Right lung (tissue), 10 donors: Measurements from ENCODE around the gene GOLGA5. TPM values are rescaled to one million over a fixed set of nuclear protein-coding genes. Genes with fewer than 3 reads are reported as not detected.
A peak's percentile ranks its signal among the peaks of the same experiment; 100 is the strongest.
"Not testable (repeated sequence)": the region's sequence is repeated elsewhere in the genome, so short reads cannot be mapped to it uniquely, and the experiment has no call there.

Experiments
- DNase-seq, 2 donors: peaks; one replicate each; pipeline ENCODE4 v3.0.0-alpha.2; 2013
- long read RNA-seq, 8 donors: transcript quantifications; one replicate each; lab custom pipeline, GENCODE V29; 2026
- polyA plus RNA-seq, 5 donors: library from polyadenylated mRNA; unstranded; fragments of 120-200 nt; gene quantifications; one replicate each; pipeline versions ENCODE4 v1.2.1 to v1.2.3, GENCODE V29; 2013; ENCODE audit warnings: inconsistent platforms in 1 of 5, low replicate concordance in 1 of 5; ENCODE audit not compliant: insufficient read length in 5 of 5, insufficient read depth in 1 of 5

Gene GOLGA5
- 10 to 100 TPM; 35.6 to 44.9 (median 37.8) TPM for polyA plus RNA-seq
- long read RNA-seq, donor 1, transcript GOLGA5-201 (13 exons, 2,969 nt), result major isoform, 6 of 29 reads
- long read RNA-seq, donor 1, partial matches to known transcripts, result 23 of 29 reads
- long read RNA-seq, donor 1, other reads (novel, unspliced or antisense), result 0 of 29 reads
- long read RNA-seq, donor 2, transcript GOLGA5-201 (13 exons, 2,969 nt), result major isoform, 5 of 12 reads
- long read RNA-seq, donor 2, partial matches to known transcripts, result 7 of 12 reads
- long read RNA-seq, donor 2, other reads (novel, unspliced or antisense), result 0 of 12 reads
- long read RNA-seq, donor 3, transcript GOLGA5-201 (13 exons, 2,969 nt), result major isoform, 7 of 12 reads
- long read RNA-seq, donor 3, partial matches to known transcripts, result 5 of 12 reads
- long read RNA-seq, donor 3, other reads (novel, unspliced or antisense), result 0 of 12 reads
- long read RNA-seq, donor 4, partial matches to known transcripts, result 5 of 7 reads
- long read RNA-seq, donor 4, other reads (novel, unspliced or antisense), result 0 of 7 reads
- long read RNA-seq, donor 5, partial matches to known transcripts, result 19 of 20 reads
- long read RNA-seq, donor 5, other reads (novel, unspliced or antisense), result 0 of 20 reads
- long read RNA-seq, donor 6, partial matches to known transcripts, result 12 of 14 reads
- long read RNA-seq, donor 6, other reads (novel, unspliced or antisense), result 0 of 14 reads
- long read RNA-seq, donor 7, transcript GOLGA5-201 (13 exons, 2,969 nt), result major isoform, 6 of 6 reads
- long read RNA-seq, donor 7, partial matches to known transcripts, result 0 of 6 reads
- long read RNA-seq, donor 7, other reads (novel, unspliced or antisense), result 0 of 6 reads
- long read RNA-seq, donor 8, partial matches to known transcripts, result 0 of 2 reads
- long read RNA-seq, donor 8, other reads (novel, unspliced or antisense), result 0 of 2 reads

- peak; percentile 98 for DNase-seq
Measured at GRCh38 chr14:92793709-92794546, at the start of gene GOLGA5. GOLGA5 (plus strand) TSS chr14:92794305; CDS start chr14:92797438, 3,133 bp downstream.

GRCh38 chr14:92747701-92748258 lies 46.3 kb upstream of the GOLGA5 start:
- DNase-seq, result no peak

- DNase-seq, result peak; percentile 88 to 89
Measured at GRCh38 chr14:92748259-92749016, 45.7 kb upstream of the GOLGA5 start, which contains the start of gene LGMN. LGMN (minus strand) TSS chr14:92748627; CDS start chr14:92732786, 15,841 bp downstream.

GRCh38 chr14:92750222-92750728 lies 43.8 kb upstream of the GOLGA5 start:
- DNase-seq, result not testable (repeated sequence)

GRCh38 chr14:92750994-92751400 lies 43.1 kb upstream of the GOLGA5 start:
- peak in 1 of 2 donors; percentile 34 for DNase-seq

GRCh38 chr14:92751819-92752218 lies 42.3 kb upstream of the GOLGA5 start:
- no peak for DNase-seq

GRCh38 chr14:92753250-92753649 lies 40.9 kb upstream of the GOLGA5 start:
- DNase-seq, result no peak

GRCh38 chr14:92754966-92755365 lies 39.1 kb upstream of the GOLGA5 start:
- no peak for DNase-seq

GRCh38 chr14:92755495-92755894 lies 38.6 kb upstream of the GOLGA5 start:
- DNase-seq, result no peak

- no peak for DNase-seq
Measured at GRCh38 chr14:92756446-92756845, 37.7 kb upstream of the GOLGA5 start.

- DNase-seq, result no peak
Measured at GRCh38 chr14:92759300-92759678, 34.8 kb upstream of the GOLGA5 start.

- DNase-seq, result no peak
Measured at GRCh38 chr14:92759679-92760523, 34.2 kb upstream of the GOLGA5 start.

GRCh38 chr14:92760524-92760805 lies 33.6 kb upstream of the GOLGA5 start:
- no peak for DNase-seq

GRCh38 chr14:92763666-92764631 lies 30.2 kb upstream of the GOLGA5 start:
- not testable (repeated sequence) for DNase-seq

GRCh38 chr14:92768236-92768635 lies 25.9 kb upstream of the GOLGA5 start:
- not testable (repeated sequence) for DNase-seq

- DNase-seq, result no peak
Measured at GRCh38 chr14:92768795-92769194, 25.3 kb upstream of the GOLGA5 start.

GRCh38 chr14:92770484-92770883 lies 23.6 kb upstream of the GOLGA5 start:
- no peak for DNase-seq

GRCh38 chr14:92774572-92774971 lies 19.5 kb upstream of the GOLGA5 start:
- no peak for DNase-seq
